Erythroblast (primary cell): Measurements from ENCODE around the gene EVI5.

ENCODE experiments used
- GATA1 ChIP-seq: IDR thresholded peaks from 2 replicates; pipeline ENCODE4 v1.6.1; 2011; ENCODE audit warnings: low read depth, mild to moderate bottlenecking, control low read depth, low read length, moderate library complexity
- POLR2A ChIP-seq: IDR thresholded peaks from 2 replicates; pipeline ENCODE4 v1.6.1; 2011; ENCODE audit warnings: mild to moderate bottlenecking, low read length

DNA sequence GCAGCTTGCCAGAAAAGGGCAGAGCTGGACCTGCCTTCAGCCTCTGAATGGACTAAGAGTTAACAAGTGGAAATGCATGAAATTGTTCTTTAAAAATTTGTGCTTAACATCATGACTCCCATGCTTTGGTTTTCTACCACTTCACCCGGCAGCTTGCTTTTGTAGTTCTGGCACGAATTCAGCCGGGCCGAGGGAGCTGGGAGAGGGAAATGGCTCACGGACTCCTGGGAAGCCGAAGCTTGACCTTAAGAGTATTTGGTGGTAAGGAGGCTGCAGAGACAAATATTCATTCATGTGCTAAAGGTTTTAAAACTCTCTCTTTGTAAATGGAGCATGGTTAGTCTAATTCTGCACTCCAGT, 281.0 kb downstream of the EVI5 start:
- TF ChIP-seq POLR2A (no peak), GATA1 (no peak)
